Testis (tissue), 3 donors: ENCODE results near the gene GRIK4. TPM values are rescaled to one million over a fixed set of nuclear protein-coding genes. Genes with fewer than 3 reads are reported as not detected.

Experiments used
- DNase-seq: peaks from one replicate; pipeline ENCODE4 v3.0.0-alpha.2; 2019
- H3K27ac ChIP-seq, 2 donors: fragments of 200-600 bp; sonication (generic); one replicate each; pipeline ENCODE4 v1.5.1; 2019
- H3K27me3 ChIP-seq: fragments of 200-600 bp; sonication (generic); one replicate; pipeline ENCODE4 v1.5.1; 2019
- H3K36me3 ChIP-seq: fragments of 200-600 bp; sonication (generic); one replicate; pipeline ENCODE4 v1.5.1; 2017; ENCODE audit warnings: low read depth; ENCODE audit errors: missing control alignments
- H3K4me1 ChIP-seq: fragments of 200-600 bp; sonication (generic); one replicate; pipeline ENCODE4 v1.5.1; 2019
- H3K4me3 ChIP-seq, 2 donors: fragments of 200-600 bp; sonication (generic); one replicate each; pipeline ENCODE4 v1.5.1; 2017 to 2019
- H3K9me3 ChIP-seq: fragments of 200-600 bp; sonication (generic); one replicate; pipeline ENCODE4 v1.5.1; 2017
- CTCF ChIP-seq, 3 experiments: fragments of 450-650 bp in 2 of 3; fragments of 200-600 bp in 1 of 3; sonication (generic) in 1 of 3; IDR thresholded peaks; one replicate each; pipeline ENCODE4 v1.5.1; 2016 to 2019; ENCODE audit warnings: antibody characterized with exemption in 3 of 3, mild to moderate bottlenecking in 2 of 3, moderate library complexity in 1 of 3
- POLR2A ChIP-seq: fragments of 450-650 bp; IDR thresholded peaks from one replicate; pipeline ENCODE4 v1.6.1; 2017; ENCODE audit warnings: antibody characterized with exemption, mild to moderate bottlenecking, moderate library complexity
- WGBS, 2 donors: methylation state at CpG; one replicate each; pipeline ENCODE4 v1.1.5; 2018; 5-methylcytosine and 5-hydroxymethylcytosine counted together
- intact Hi-C: fragments of 100-400 bp; cut with DNase I; formaldehyde crosslinking; loops from one replicate; pipeline ENCODE4 v1.15.1; 2023; ENCODE audit warnings: low total_unique reads
- polyA plus RNA-seq: library from polyadenylated mRNA; stranded (reverse); fragments of 350-450 nt; fragmentation: Illumina TruSeq; extraction: RNeasy Lipid Tissue Mini Kit (QIAGEN cat#74804); gene quantifications from one replicate; pipeline ENCODE4 v1.2.3, GENCODE V29; 2014; ENCODE audit warnings: low read depth, low replicate concordance; ENCODE audit not compliant: insufficient read depth
- total RNA-seq, 2 donors: library from RNA; depleted of rRNA; stranded (reverse); fragments of >200 nt; gene quantifications; one replicate each; pipeline ENCODE4 v1.2.3, GENCODE V29; 2016

GRIK4 gene
- total and polyA plus RNA-seq, 3 donors from 2014 or later, result 2.6 to 3.0 (median 2.6) TPM

- intact Hi-C loops, result no loop called here
- WGBS, 2 donors, result 79 to 85% methylated on average over 10 to 11 of the region's 11 CpGs
- H3K4me3 ChIP-seq, result no peak overlapping the region
- H3K27me3 ChIP-seq, result no peaks in the 10 kb centered on the region
- H3K36me3 ChIP-seq, result no peaks in the 10 kb centered on the region
- H3K27ac ChIP-seq, result no peak overlapping the region
- TF ChIP-seq POLR2A (no peak), CTCF (IDR thresholded peaks at IDR 0.05) (no peak)
- peaks cover 14% of the 10 kb centered on the region for H3K4me1 ChIP-seq
- no peaks in the 10 kb centered on the region for H3K9me3 ChIP-seq
- no peak for DNase-seq
These were observed 197.1 kb downstream of the GRIK4 start for GRCh38 chr11:120708511-120709183.

GRCh38 chr11:120709808-120710207, 198.3 kb downstream of the GRIK4 start:
- 77 to 80% methylated on average over 10 of the region's 10 CpGs for WGBS, 2 donors
- H3K27me3 ChIP-seq, result no peaks in the 10 kb centered on the region
- H3K4me1 ChIP-seq, result peaks cover 14% of the 10 kb centered on the region
- no peak for TF ChIP-seq POLR2A
- TF ChIP-seq CTCF (IDR thresholded peaks at IDR 0.05), result no peak
- no peaks in the 10 kb centered on the region for H3K9me3 ChIP-seq
- H3K27ac ChIP-seq, result no peak overlapping the region
- intact Hi-C loops, result no loop called here
- H3K4me3 ChIP-seq, result no peak overlapping the region
- no peaks in the 10 kb centered on the region for H3K36me3 ChIP-seq
- no peak for DNase-seq

- TF ChIP-seq CTCF (IDR thresholded peaks at IDR 0.05), result no peak
- TF ChIP-seq POLR2A, result no peak
- Histone ChIP-seq H3K4me3 (no peak overlapping the region), H3K27ac (no peak overlapping the region), H3K4me1 (peaks cover 14% of the 10 kb centered on the region), H3K36me3 (no peaks in the 10 kb centered on the region), H3K9me3 (no peaks in the 10 kb centered on the region), H3K27me3 (no peaks in the 10 kb centered on the region)
- intact Hi-C loops, result no loop called here
- peak; percentile 61 for DNase-seq
- 49 to 50% methylated on average over 13 of the region's 13 CpGs for WGBS, 2 donors
These were observed 199.0 kb downstream of the GRIK4 start for GRCh38 chr11:120710354-120711131.

GRCh38 chr11:120712014-120712413, 200.5 kb downstream of the GRIK4 start:
- Histone ChIP-seq H3K9me3 (no peaks in the 10 kb centered on the region), H3K27ac (no peak overlapping the region), H3K36me3 (no peaks in the 10 kb centered on the region), H3K4me1 (peaks cover 14% of the 10 kb centered on the region), H3K4me3 (no peak overlapping the region), H3K27me3 (no peaks in the 10 kb centered on the region)
- no peak for DNase-seq
- WGBS, 2 donors, result 91 to 93% methylated on average over 6 of the region's 6 CpGs
- no peak for TF ChIP-seq POLR2A
- TF ChIP-seq CTCF (IDR thresholded peaks at IDR 0.05), result no peak
- intact Hi-C loops, result no loop called here
